ENCODE data around the gene CDKL1. TPM values are rescaled to one million over a fixed set of nuclear protein-coding genes. Genes with fewer than 3 reads are reported as not detected.

The CDKL1 gene
- total RNA-seq, 1 donor from 2014 or later = 2.4 TPM

- no peak for DNase-seq (ENCODE audit: low read depth)
- Histone ChIP-seq H3K36me3 (ENCODE audit: control insufficient read depth, insufficient read depth, low read length) (no peaks in the 10 kb centered on the region), H3K4me3 (ENCODE audit: low read depth, low read length) (no peak overlapping the region), H3K27me3 (ENCODE audit: control insufficient read depth, insufficient read depth, low read length) (no peaks in the 10 kb centered on the region)
- TF ChIP-seq CTCF (IDR thresholded peaks at IDR 0.05; ENCODE audit: insufficient read depth, low read length, poor library complexity, severe bottlenecking) = no peak
Measured at GRCh38 chr14:50340045-50340444, 56.6 kb downstream of the CDKL1 start.

- H3K4me3 ChIP-seq (ENCODE audit: low read depth, low read length) = no peak overlapping the region
- no peaks in the 10 kb centered on the region for H3K36me3 ChIP-seq (ENCODE audit: control insufficient read depth, insufficient read depth, low read length)
- no peaks in the 10 kb centered on the region for H3K27me3 ChIP-seq (ENCODE audit: control insufficient read depth, insufficient read depth, low read length)
- DNase-seq (ENCODE audit: low read depth) = no peak
- TF ChIP-seq CTCF (IDR thresholded peaks at IDR 0.05; ENCODE audit: insufficient read depth, low read length, poor library complexity, severe bottlenecking) = no peak
Measured at GRCh38 chr14:50339178-50339804, 57.4 kb downstream of the CDKL1 start.

GRCh38 chr14:50338587-50338986 lies 58.1 kb downstream of the CDKL1 start:
- no peaks in the 10 kb centered on the region for H3K36me3 ChIP-seq (ENCODE audit: control insufficient read depth, insufficient read depth, low read length)
- TF ChIP-seq CTCF (IDR thresholded peaks at IDR 0.05; ENCODE audit: insufficient read depth, low read length, poor library complexity, severe bottlenecking) = no peak
- no peak for DNase-seq (ENCODE audit: low read depth)
- no peaks in the 10 kb centered on the region for H3K27me3 ChIP-seq (ENCODE audit: control insufficient read depth, insufficient read depth, low read length)
- no peak overlapping the region for H3K4me3 ChIP-seq (ENCODE audit: low read depth, low read length)

GRCh38 chr14:50335989-50336824 lies 60.5 kb downstream of the CDKL1 start:
- no peak for TF ChIP-seq CTCF (IDR thresholded peaks at IDR 0.05; ENCODE audit: insufficient read depth, low read length, poor library complexity, severe bottlenecking)
- Histone ChIP-seq H3K4me3 (ENCODE audit: low read depth, low read length) (no peak overlapping the region), H3K27me3 (ENCODE audit: control insufficient read depth, insufficient read depth, low read length) (no peaks in the 10 kb centered on the region), H3K36me3 (ENCODE audit: control insufficient read depth, insufficient read depth, low read length) (no peaks in the 10 kb centered on the region)
- no peak for DNase-seq (ENCODE audit: low read depth)

GRCh38 chr14:50335389-50335788 lies 61.3 kb downstream of the CDKL1 start:
- H3K36me3 ChIP-seq (ENCODE audit: control insufficient read depth, insufficient read depth, low read length) = no peaks in the 10 kb centered on the region
- H3K27me3 ChIP-seq (ENCODE audit: control insufficient read depth, insufficient read depth, low read length) = no peaks in the 10 kb centered on the region
- peak; percentile 15 for TF ChIP-seq CTCF (IDR thresholded peaks at IDR 0.05; ENCODE audit: insufficient read depth, low read length, poor library complexity, severe bottlenecking)
- DNase-seq (ENCODE audit: low read depth) = no peak
- H3K4me3 ChIP-seq (ENCODE audit: low read depth, low read length) = no peak overlapping the region
